ENCODE data around the gene CYFIP2. TPM values are rescaled to one million over a fixed set of nuclear protein-coding genes. Genes with fewer than 3 reads are reported as not detected.
"Not testable (repeated sequence)": the region's sequence is repeated elsewhere in the genome, so short reads cannot be mapped to it uniquely, and the experiment has no call there.

The CYFIP2 gene
- total RNA-seq, 1 experiment from 2014 or later: 74.7 TPM

GRCh38 chr5:157241483-157241882, 24.4 kb upstream of the CYFIP2 start:
- Mint-ChIP-seq H3K9me3 (peaks cover 0 to 3% of the 10 kb centered on the region in 2 experiments; a peak in 1 of 5 replicates), H3K36me3 (ENCODE audit: insufficient read depth in 1 of 3, low read depth in 3 of 3) (no peaks in the 10 kb centered on the region), H3K27ac (no peak overlapping the region), H3K4me1 (peaks cover 10 to 20% of the 10 kb centered on the region in 2 experiments), H3K27me3 (ENCODE audit: low read depth) (no peaks in the 10 kb centered on the region; the same call in none of the 2 replicates), H3K4me3 (no peak overlapping the region)
- Histone ChIP-seq H3K27ac (ENCODE audit: insufficient read length, low read depth, low read length) (no peak overlapping the region), H3K4me2 (ENCODE audit: insufficient read depth, insufficient read length, low read length) (no peak overlapping the region), H2AK5ac (ENCODE audit: insufficient read length, low read length) (no peak overlapping the region), H3K9ac (ENCODE audit: extremely low read depth, insufficient read length, low read length) (no peak overlapping the region), H3K79me1 (ENCODE audit: insufficient read depth, low read depth, low read length, poor library complexity, severe bottlenecking) (no peaks in the 10 kb centered on the region), H2AFZ (ENCODE audit: low read length) (no peak overlapping the region), H2BK5ac (ENCODE audit: insufficient read length, low read length) (no peak overlapping the region), H4K20me1 (ENCODE audit: control insufficient read depth, insufficient read depth, insufficient read length) (no peaks in the 10 kb centered on the region), H4K91ac (ENCODE audit: insufficient read length, low read depth, low read length) (no peak overlapping the region), H2BK20ac (ENCODE audit: low read depth, low read length, poor library complexity, severe bottlenecking) (no peak overlapping the region), H3K27me3 (ENCODE audit: insufficient read depth, low read length) (no peaks in the 10 kb centered on the region), H4K8ac (replicated peaks; ENCODE audit: insufficient read length, low read depth, low read length) (no peak overlapping the region), H3K23me2 (ENCODE audit: insufficient read length, low read depth, low read length, poor library complexity, severe bottlenecking) (no peaks in the 10 kb centered on the region), H3K9me3 (ENCODE audit: control insufficient read depth, low read depth, low read length) (no peaks in the 10 kb centered on the region), H3K56ac (ENCODE audit: insufficient read length, low read depth, low read length) (no peak overlapping the region), H3K23ac (ENCODE audit: insufficient read length, low read depth, low read length) (no peak overlapping the region), H2BK12ac (ENCODE audit: insufficient read length, low read depth, low read length) (no peak overlapping the region), H3K18ac (ENCODE audit: insufficient read length, low read depth, low read length) (no peak overlapping the region), H4K5ac (ENCODE audit: insufficient read length, low read depth, low read length) (no peak overlapping the region), H2BK15ac (ENCODE audit: low read depth, low read length) (no peak overlapping the region), H3T11ph (ENCODE audit: low read length) (no peak overlapping the region), H3K14ac (ENCODE audit: insufficient read depth, low read length) (no peak overlapping the region), H3K79me2 (ENCODE audit: insufficient read depth, low read length) (no peaks in the 10 kb centered on the region), H2BK120ac (ENCODE audit: low read depth, low read length, poor library complexity, severe bottlenecking) (no peak overlapping the region), H3K4ac (ENCODE audit: low read depth, low read length) (no peak overlapping the region), H3K4me1 (ENCODE audit: insufficient read depth, low read length) (peaks cover 7% of the 10 kb centered on the region; the same call in 1 of the 2 replicates)
- no peak for DNase-seq
- no CpG with 5 or more reads among the region's 4 CpGs for WGBS (ENCODE audit: extremely low coverage, insufficient read length, low lambda C conversion rate)
- no peak for TF ChIP-seq CTCF (conservative IDR thresholded peaks at IDR 0.05)

GRCh38 chr5:157244704-157245103, 21.2 kb upstream of the CYFIP2 start:
- not testable (repeated sequence) for H3K9me3 ChIP-seq (ENCODE audit: control insufficient read depth, low read depth, low read length); DNase-seq; H2BK20ac ChIP-seq (ENCODE audit: low read depth, low read length, poor library complexity, severe bottlenecking); H3K4me3 Mint-ChIP-seq; H4K8ac ChIP-seq (replicated peaks; ENCODE audit: insufficient read length, low read depth, low read length); H3K79me2 ChIP-seq (ENCODE audit: insufficient read depth, low read length); H3K27ac ChIP-seq (ENCODE audit: insufficient read length, low read depth, low read length); H3K9ac ChIP-seq (ENCODE audit: extremely low read depth, insufficient read length, low read length); H3K9me3 Mint-ChIP-seq; H4K5ac ChIP-seq (ENCODE audit: insufficient read length, low read depth, low read length); H3K14ac ChIP-seq (ENCODE audit: insufficient read depth, low read length); H3K18ac ChIP-seq (ENCODE audit: insufficient read length, low read depth, low read length); H3K27me3 ChIP-seq (ENCODE audit: insufficient read depth, low read length); H3K36me3 Mint-ChIP-seq (ENCODE audit: insufficient read depth in 1 of 3, low read depth in 3 of 3); H3K4me1 ChIP-seq (ENCODE audit: insufficient read depth, low read length); H3K23me2 ChIP-seq (ENCODE audit: insufficient read length, low read depth, low read length, poor library complexity, severe bottlenecking); H3T11ph ChIP-seq (ENCODE audit: low read length); H3K4me2 ChIP-seq (ENCODE audit: insufficient read depth, insufficient read length, low read length); H3K4ac ChIP-seq (ENCODE audit: low read depth, low read length); H3K27ac Mint-ChIP-seq; H4K20me1 ChIP-seq (ENCODE audit: control insufficient read depth, insufficient read depth, insufficient read length); H3K27me3 Mint-ChIP-seq (ENCODE audit: low read depth); H3K79me1 ChIP-seq (ENCODE audit: insufficient read depth, low read depth, low read length, poor library complexity, severe bottlenecking); H2BK5ac ChIP-seq (ENCODE audit: insufficient read length, low read length); H3K23ac ChIP-seq (ENCODE audit: insufficient read length, low read depth, low read length); H3K56ac ChIP-seq (ENCODE audit: insufficient read length, low read depth, low read length); H2AFZ ChIP-seq (ENCODE audit: low read length); H2BK12ac ChIP-seq (ENCODE audit: insufficient read length, low read depth, low read length); H2BK120ac ChIP-seq (ENCODE audit: low read depth, low read length, poor library complexity, severe bottlenecking); H2BK15ac ChIP-seq (ENCODE audit: low read depth, low read length); H2AK5ac ChIP-seq (ENCODE audit: insufficient read length, low read length); H4K91ac ChIP-seq (ENCODE audit: insufficient read length, low read depth, low read length)
- no CpG with 5 or more reads among the region's 7 CpGs for WGBS (ENCODE audit: extremely low coverage, insufficient read length, low lambda C conversion rate)
- H3K4me1 Mint-ChIP-seq: peaks cover 10 to 26% of the 10 kb centered on the region in 2 experiments
